CD4-positive, alpha-beta T cell (primary cell): ENCODE results near the gene SNRPD3. TPM values are rescaled to one million over a fixed set of nuclear protein-coding genes. Genes with fewer than 3 reads are reported as not detected.
A peak's percentile ranks its signal among the peaks of the same experiment; 100 is the strongest.

Source experiments
- ATAC-seq: fragments of 200-7000 bp; cut with Tn5 transposase; one replicate; pipeline ENCODE4 v1.10.0; 2022; ENCODE audit warnings: mild to moderate bottlenecking; ENCODE audit not compliant: poor library complexity
- CTCF ChIA-PET: fragments of 350-600 bp; sonication (Branson Sonifier 250); formaldehyde crosslinking; loops from one replicate; lab custom pipeline; 2021; ENCODE audit warnings: antibody characterized with exemption, inconsistent platforms; lab: Charles Lee
- POLR2A ChIA-PET: fragments of 350-600 bp; sonication (Branson Sonifier 250); formaldehyde crosslinking; loops from one replicate; lab custom pipeline; 2021; ENCODE audit warnings: antibody characterized with exemption, inconsistent platforms; lab: Charles Lee
- DNase-seq, 14 experiments: peaks; one replicate each; pipeline ENCODE4 v3.0.0-alpha.2; 2013 to 2020; ENCODE audit warnings: mixed read lengths in 2 of 14
- H3K27ac ChIP-seq, 2 donors: one replicate each; pipeline versions ENCODE4 v1.5.1 to v1.7.0; 2013; ENCODE audit warnings: low read length in 2 of 2, low read depth in 1 of 2, mild to moderate bottlenecking in 1 of 2
- H3K27me3 ChIP-seq, 2 experiments: 1 replicate in 1 of 2; 2 replicates in 1 of 2; pipeline versions ENCODE4 v1.6.1 to v1.7.0; 2013; ENCODE audit warnings: low read length in 2 of 2, control low read depth in 1 of 2, mild to moderate bottlenecking in 1 of 2, moderate library complexity in 1 of 2; ENCODE audit not compliant: insufficient read depth in 2 of 2, control insufficient read depth in 1 of 2
- H3K36me3 ChIP-seq: one replicate; pipeline ENCODE4 v1.6.1; 2013; ENCODE audit warnings: low read length, control low read depth; ENCODE audit not compliant: insufficient read depth
- H3K4me1 ChIP-seq: one replicate; pipeline ENCODE4 v1.6.1; 2013; ENCODE audit warnings: low read length, control low read depth; ENCODE audit not compliant: insufficient read depth
- H3K4me3 ChIP-seq: one replicate; pipeline ENCODE4 v1.5.1; 2013; ENCODE audit warnings: mild to moderate bottlenecking, low read length, moderate library complexity
- H3K9me3 ChIP-seq, 2 experiments: 1 replicate in 1 of 2; 2 replicates in 1 of 2; pipeline versions ENCODE4 v1.6.1 to v1.7.0; 2013; ENCODE audit warnings: low read length in 2 of 2, mild to moderate bottlenecking in 2 of 2, control low read depth in 1 of 2, moderate library complexity in 1 of 2; ENCODE audit not compliant: control insufficient read depth in 1 of 2, insufficient read depth in 1 of 2
- H3K27ac Mint-ChIP-seq: one replicate; pipeline ENCODE4 v1.8.0; 2020; ENCODE audit warnings: mixed read lengths
- H3K27me3 Mint-ChIP-seq: one replicate; pipeline ENCODE4 v1.8.0; 2021; ENCODE audit warnings: mixed read lengths
- H3K36me3 Mint-ChIP-seq: one replicate; pipeline ENCODE4 v1.8.0; 2021; ENCODE audit warnings: low read depth, mixed read lengths
- H3K4me1 Mint-ChIP-seq: one replicate; pipeline ENCODE4 v1.8.0; 2021; ENCODE audit warnings: low read depth, mixed read lengths
- H3K4me3 Mint-ChIP-seq: one replicate; pipeline ENCODE4 v1.8.0; 2020; ENCODE audit warnings: mild to moderate bottlenecking, mixed read lengths
- H3K9me3 Mint-ChIP-seq: one replicate; pipeline ENCODE4 v1.8.0; 2020; ENCODE audit warnings: mixed read lengths
- CTCF ChIP-seq: fragments of 200-600 bp; IDR thresholded peaks from one replicate; pipeline ENCODE4 v1.8.0; 2022; ENCODE audit warnings: antibody characterized with exemption, mild to moderate bottlenecking
- intact Hi-C, 2 experiments: fragments of 100-400 bp; cut with DNase I in 1 of 2; cut with micrococcal nuclease in 1 of 2; formaldehyde crosslinking; loops; one replicate each; pipeline versions ENCODE4 v1.15.1 to v1.9.0; 2023 to 2025; cut with DNase I, micrococcal nuclease
- total RNA-seq, 174 experiments: library from RNA in 2 of 174; stranded (reverse) in 2 of 174; gene quantifications; one replicate each; pipeline ENCODE4 v1.2.3 and lab custom pipeline; 2021 to 2026

Gene SNRPD3
- total RNA-seq, 2 experiments from 2014 or later, result 31.0 to 31.5 TPM

DNA sequence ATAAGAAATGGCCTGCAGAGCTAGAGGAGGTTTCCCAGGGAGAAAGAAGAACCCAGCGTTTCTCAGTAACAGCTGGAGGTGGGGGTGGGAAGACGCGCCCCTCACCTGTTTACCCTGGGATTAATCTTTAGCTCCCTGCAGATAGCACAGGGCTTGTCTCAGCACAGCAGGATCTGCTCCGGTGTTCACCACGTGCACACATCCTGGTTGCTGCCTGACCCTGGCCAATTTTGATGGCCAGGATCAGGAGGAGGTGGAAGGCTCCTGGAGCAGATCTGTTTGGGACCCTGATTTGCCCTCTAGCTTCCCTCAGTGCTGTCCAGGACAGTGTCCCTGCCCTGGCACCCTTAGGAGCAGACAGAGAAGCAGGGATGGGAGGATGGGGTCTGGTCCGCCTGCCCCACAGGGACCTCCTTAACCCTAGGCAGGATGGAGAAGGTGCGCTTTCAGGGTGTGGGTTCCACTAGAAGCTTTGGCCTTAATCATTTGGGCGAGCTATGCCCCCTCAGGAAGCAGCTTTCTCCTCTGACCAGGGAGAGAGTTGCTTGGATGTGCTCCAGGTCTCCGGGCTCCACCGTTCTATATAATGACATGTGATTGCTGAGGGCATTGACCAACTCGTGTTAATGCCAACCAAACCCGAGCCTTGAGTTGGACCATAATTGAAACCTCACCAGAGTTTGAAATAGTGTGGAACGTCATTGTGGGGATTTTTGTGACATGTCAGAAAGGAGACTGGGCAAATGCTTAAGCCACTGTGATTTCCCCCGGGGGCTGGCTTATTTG, 41.4 kb upstream of the SNRPD3 start:
- Mint-ChIP-seq H3K4me1 (no peaks in the 10 kb centered on the region), H3K36me3 (no peaks in the 10 kb centered on the region), H3K4me3 (no peak overlapping the region), H3K27me3 (no peaks in the 10 kb centered on the region), H3K27ac (no peak overlapping the region), H3K9me3 (no peaks in the 10 kb centered on the region)
- no peaks in the 10 kb centered on the region for H3K9me3 ChIP-seq
- CTCF ChIA-PET, result no interaction called here
- POLR2A ChIA-PET, result no interaction called here
- DNase-seq (peak in 2 of 14 experiments; percentile 28 to 48), ATAC-seq (no peak)
- peaks cover 0 to 4% of the 10 kb centered on the region in 2 experiments for H3K27me3 ChIP-seq
- no peaks in the 10 kb centered on the region for H3K36me3 ChIP-seq
- H3K27ac ChIP-seq, result no peak overlapping the region
- TF ChIP-seq CTCF, result no peak
- no peak overlapping the region for H3K4me3 ChIP-seq
- intact Hi-C loops, result no loop called here
- no peaks in the 10 kb centered on the region for H3K4me1 ChIP-seq

GRCh38 chr22:24515027-24515338, 40.8 kb upstream of the SNRPD3 start:
- Mint-ChIP-seq H3K27ac (no peak overlapping the region), H3K36me3 (no peaks in the 10 kb centered on the region), H3K4me3 (no peak overlapping the region), H3K4me1 (no peaks in the 10 kb centered on the region), H3K9me3 (no peaks in the 10 kb centered on the region), H3K27me3 (no peaks in the 10 kb centered on the region)
- intact Hi-C loops, result no loop called here
- ChIA-PET POLR2A (no interaction called here), CTCF (no interaction called here)
- Histone ChIP-seq H3K9me3 (no peaks in the 10 kb centered on the region), H3K27me3 (peaks cover 0 to 4% of the 10 kb centered on the region in 2 experiments), H3K4me3 (no peak overlapping the region), H3K4me1 (no peaks in the 10 kb centered on the region), H3K27ac (no peak overlapping the region), H3K36me3 (no peaks in the 10 kb centered on the region)
- DNase-seq, result no peak
- no peak for TF ChIP-seq CTCF
- no peak for ATAC-seq

DNA sequence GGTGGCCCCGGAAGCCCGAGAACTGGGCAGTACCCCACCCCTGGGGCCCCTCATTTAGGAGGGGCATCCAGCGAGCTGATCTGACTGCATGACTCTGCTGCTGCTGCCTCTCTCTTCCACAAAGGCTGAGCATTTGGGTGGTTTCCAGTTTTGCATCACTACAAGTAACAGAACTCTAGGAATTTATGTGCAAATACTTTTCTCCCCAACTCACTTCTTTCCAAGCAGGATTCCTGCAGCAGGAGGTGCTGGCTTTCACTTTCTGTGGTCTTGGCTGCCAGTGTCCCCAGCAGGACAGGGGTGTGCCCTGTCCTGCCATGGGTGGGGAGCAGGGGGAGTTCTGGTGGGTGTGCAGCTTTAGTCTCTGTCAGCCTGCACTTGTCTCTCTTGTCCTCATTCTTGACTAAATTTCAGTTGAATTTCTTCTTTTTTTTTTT, 39.5 kb upstream of the SNRPD3 start:
- ATAC-seq (no peak), DNase-seq (peak in 2 of 14 experiments; percentile 50 to 56)
- no peaks in the 10 kb centered on the region for H3K27me3 Mint-ChIP-seq
- Histone ChIP-seq H3K4me1 (no peaks in the 10 kb centered on the region), H3K36me3 (no peaks in the 10 kb centered on the region), H3K27me3 (peaks cover 0 to 4% of the 10 kb centered on the region in 2 experiments), H3K9me3 (no peaks in the 10 kb centered on the region), H3K4me3 (no peak overlapping the region), H3K27ac (no peak overlapping the region)
- H3K36me3 Mint-ChIP-seq, result no peaks in the 10 kb centered on the region
- no peak overlapping the region for H3K27ac Mint-ChIP-seq
- H3K4me3 Mint-ChIP-seq, result no peak overlapping the region
- ChIA-PET POLR2A (no interaction called here), CTCF (no interaction called here)
- intact Hi-C loops, result no loop called here
- TF ChIP-seq CTCF, result no peak
- H3K9me3 Mint-ChIP-seq, result no peaks in the 10 kb centered on the region
- no peaks in the 10 kb centered on the region for H3K4me1 Mint-ChIP-seq
